ENCODE results near the gene SH2D6. TPM values are rescaled to one million over a fixed set of nuclear protein-coding genes. Genes with fewer than 3 reads are reported as not detected.
"Not testable (repeated sequence)": the region's sequence is repeated elsewhere in the genome, so short reads cannot be mapped to it uniquely, and the experiment has no call there.

The SH2D6 gene
- total RNA-seq, 1 donor from 2014 or later, result 0.13 TPM

- no peak for DNase-seq (ENCODE audit: low read depth, low spot score)
These were observed 19.9 kb upstream of the SH2D6 start for GRCh38 chr2:85398426-85399182.

DNA sequence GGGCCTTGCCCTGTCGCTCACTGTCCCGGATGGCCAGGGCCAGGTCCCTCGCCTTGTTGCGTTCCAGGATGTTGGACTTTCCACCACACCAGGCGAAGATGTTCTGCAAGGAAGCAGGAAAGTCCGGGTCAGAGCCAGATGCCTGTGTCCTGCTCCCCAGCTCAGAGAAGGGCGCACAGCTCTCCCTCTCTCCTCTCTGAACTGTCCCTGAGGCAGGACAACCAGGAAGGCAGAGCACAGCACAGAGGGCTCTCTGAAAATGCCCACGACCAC, 19.4 kb upstream of the SH2D6 start:
- DNase-seq (ENCODE audit: low read depth, low spot score), result no peak

GRCh38 chr2:85400023-85400422, 18.5 kb upstream of the SH2D6 start:
- DNase-seq (ENCODE audit: low read depth, low spot score), result no peak

DNA sequence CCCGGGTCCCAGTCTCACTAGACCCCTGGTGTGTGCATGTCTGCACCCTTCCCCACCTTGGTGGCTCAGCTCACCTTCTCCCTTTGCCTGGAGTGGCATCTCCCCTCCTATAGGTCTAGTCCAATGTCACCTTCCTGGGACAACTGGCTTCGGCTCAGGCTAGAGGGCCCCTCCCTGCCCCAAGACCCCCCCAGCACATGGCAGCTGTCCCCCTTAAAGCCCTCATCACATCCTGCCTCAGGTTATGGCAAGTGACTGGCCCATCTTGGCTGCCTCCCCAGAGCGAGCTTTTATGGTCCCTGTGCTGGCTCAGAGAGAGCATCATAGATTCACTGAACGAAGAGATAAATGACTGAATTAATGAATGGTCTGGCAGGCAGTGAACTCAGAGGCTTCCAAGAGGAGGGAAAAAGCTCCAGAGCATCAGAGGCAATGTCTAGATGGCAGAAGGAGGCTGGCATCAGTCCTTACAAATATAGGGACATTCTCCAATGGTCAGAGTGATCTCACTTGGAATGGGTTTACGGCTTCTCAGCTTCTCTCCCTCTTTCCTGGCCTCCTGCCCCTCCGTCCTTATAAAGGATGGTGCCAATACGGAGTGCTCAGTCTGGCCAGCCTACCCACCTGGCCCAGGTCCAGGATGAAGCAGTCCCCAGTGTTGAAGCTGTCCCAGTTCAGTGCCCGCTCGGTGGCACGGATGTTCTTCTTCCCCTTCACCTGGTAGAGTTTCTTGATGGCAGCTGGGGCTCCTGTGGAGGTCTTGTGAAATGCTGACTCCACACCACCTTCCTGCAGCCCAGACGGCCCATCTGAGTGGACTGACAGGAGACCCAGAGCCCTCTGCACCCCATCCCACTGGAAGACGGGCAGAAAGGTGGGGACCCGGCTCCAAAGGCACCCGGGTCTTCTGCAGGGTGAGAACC, 17.7 kb upstream of the SH2D6 start:
- DNase-seq (ENCODE audit: low read depth, low spot score), result no peak

DNA sequence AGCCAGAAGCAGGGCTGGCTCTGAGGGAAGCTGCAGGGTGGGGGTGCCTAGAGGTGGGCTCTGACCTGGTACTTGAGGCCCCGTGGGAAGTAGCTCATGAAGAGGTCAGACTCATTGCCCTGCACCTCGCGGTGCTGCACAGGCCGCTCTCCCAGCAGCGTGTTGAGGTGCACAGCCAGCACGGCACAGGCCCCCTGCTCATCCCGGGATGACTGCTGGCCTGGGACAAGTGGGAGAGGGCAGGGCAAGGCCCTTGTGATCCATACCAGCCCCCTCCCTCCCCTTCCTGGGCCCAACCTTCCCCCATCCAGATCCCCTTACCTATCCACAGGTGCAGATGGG, 17.1 kb upstream of the SH2D6 start:
- DNase-seq (ENCODE audit: low read depth, low spot score), result no peak

GRCh38 chr2:85401844-85402243, 16.7 kb upstream of the SH2D6 start:
- DNase-seq (ENCODE audit: low read depth, low spot score), result no peak

DNA sequence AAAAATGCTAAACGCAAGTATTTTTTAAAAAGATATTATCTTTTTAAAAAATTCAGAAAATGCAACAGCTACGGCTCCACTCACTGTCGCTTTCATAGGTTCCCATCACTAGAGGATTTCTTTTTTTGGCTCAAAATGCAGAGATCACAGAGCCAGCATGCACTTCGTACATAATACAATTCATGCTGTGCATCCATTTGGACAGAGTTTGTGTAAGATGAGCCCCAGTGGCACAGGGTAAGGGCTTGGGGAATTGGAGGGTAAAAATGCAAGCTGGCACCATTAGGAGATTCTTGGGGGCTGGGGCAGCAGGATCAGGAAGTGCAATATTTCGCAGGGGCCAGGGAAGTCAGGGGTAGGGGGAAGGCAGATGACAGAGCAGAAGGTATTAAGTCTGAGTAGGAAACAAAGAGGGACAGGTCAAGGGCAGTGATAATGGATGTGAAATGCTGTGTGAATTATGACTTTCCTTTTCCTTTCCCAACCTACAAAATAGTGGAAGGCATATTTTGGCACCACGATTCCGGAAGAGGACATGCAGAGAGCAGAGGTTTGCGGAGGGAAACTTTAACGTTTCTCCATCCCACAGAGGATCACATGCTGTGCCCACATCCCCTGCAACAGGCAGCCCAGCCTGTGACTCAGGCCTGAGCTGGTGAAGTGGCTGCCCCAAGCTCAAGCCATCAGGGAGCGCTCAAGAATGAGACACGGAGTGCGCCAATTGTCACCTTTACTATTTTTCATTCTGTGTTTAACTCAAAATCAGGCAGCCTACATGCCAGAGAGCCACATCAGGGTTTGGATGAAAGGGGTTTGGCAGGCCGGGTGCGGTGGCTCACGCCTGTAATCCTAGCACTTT, 13.1 kb upstream of the SH2D6 start:
- DNase-seq (ENCODE audit: low read depth, low spot score), result no peak

GRCh38 chr2:85409845-85410583, 8.5 kb upstream of the SH2D6 start, which contains the start of gene CAPG:
Gene CAPG (minus strand): TSS chr2:85410366. CDS start chr2:85402145, 8,221 bp downstream.
- DNase-seq (ENCODE audit: low read depth, low spot score), result no peak

DNA sequence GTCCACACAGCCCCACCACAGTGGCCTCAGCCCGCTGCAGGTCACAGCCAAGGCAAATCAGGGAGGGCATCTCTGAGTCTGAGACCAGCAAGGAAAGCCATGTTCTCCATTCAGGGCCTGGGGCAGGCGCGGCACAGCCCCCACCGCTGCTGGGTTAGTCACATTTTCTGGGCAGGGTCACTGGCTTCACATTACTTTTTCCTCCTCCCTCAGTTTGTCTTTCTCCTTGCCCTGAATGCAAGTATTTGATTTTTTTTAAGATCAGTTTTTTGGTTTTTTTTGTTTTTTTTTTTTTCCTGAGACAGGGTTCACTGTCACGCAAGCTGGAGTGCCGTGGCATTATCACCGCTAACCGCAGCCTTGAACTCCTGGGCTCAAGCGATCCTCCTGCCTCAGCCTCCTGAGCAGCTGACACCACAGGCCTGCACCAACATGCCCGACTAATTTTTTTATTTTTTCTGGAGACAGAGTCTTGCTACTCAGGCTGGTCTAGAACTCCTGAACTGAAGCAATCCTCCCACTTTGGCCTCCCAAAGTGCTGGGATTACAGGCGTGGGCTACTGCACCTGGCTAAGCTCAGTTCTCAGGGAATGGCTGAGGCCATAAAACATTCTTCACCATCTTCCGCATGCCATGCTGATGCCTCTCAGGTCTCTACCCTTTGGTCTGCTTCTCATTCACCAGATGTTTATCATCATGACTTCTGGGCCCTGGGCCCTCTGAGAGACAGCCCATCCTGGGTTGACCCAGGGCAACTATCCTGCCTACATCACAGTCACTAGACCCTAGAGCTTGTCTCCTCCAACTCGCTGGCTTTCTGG, 7.7 kb upstream of the SH2D6 start:
- DNase-seq (ENCODE audit: low read depth, low spot score), result no peak

- DNase-seq (ENCODE audit: low read depth, low spot score), result no peak
These were observed 7.1 kb upstream of the SH2D6 start for GRCh38 chr2:85411405-85411748.

DNA sequence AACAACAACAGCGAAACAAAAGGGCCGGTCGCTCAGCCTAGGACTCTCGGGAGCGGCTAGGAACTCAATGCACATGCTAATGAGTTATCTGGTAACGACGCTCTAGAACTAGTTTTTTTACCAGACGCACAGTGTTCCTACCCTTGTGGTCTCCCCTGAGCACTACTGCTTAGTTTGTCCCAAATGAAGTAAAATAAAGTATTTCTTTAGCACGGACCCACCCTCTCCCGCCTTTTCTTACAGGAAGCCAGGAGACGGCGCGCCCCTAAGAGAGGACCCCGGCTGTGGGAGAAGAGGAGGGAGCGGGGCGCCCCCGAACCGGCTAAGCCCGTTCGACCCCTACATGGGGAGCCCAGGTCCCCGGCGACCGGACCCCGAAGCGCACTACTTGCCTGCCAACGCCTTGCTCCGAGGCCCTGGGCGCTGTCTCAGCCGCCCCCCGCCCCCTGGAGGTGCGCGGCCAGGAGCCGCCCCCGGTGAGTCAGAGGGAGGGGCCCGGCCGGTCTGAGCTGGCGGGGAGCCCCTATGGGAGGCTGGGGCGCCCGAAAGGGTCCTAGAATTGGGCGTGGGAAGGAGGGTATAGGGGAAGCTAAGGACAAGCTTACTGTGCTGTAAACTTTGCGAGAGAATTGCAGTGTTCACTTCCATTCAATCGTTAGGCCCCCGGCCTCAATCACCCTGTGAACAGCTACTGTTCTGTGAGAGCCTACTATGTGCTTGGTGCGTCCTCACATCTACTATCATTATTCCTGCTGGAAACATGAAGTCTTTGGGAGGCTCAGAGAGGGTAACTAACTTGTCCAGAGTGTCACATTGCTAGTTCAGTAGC, 4.7 kb upstream of the SH2D6 start:
- no peak for DNase-seq (ENCODE audit: low read depth, low spot score)

DNA sequence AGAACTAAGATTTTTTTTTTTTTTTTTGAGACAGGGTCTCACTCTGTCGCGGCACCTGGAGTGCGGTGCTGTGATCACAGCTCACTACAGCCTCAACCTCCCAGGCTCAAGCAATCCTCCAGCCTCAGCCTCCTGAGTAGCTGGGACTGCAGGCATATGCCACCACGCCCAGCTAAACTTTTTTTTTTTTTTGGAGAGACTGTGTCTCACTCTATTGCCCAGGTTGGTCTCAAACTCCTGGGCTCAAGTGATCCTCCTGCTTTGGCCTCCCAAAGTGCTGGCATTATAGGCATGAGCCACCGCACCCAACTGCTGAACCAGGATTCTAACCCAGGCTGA, 4.1 kb upstream of the SH2D6 start:
- DNase-seq (ENCODE audit: low read depth, low spot score), result not testable (repeated sequence)

- DNase-seq (ENCODE audit: low read depth, low spot score), result no peak
These were observed 3.6 kb upstream of the SH2D6 start for GRCh38 chr2:85414761-85415553.

- no peak for DNase-seq (ENCODE audit: low read depth, low spot score)
These were observed 2.4 kb upstream of the SH2D6 start for GRCh38 chr2:85415980-85416650.

DNA sequence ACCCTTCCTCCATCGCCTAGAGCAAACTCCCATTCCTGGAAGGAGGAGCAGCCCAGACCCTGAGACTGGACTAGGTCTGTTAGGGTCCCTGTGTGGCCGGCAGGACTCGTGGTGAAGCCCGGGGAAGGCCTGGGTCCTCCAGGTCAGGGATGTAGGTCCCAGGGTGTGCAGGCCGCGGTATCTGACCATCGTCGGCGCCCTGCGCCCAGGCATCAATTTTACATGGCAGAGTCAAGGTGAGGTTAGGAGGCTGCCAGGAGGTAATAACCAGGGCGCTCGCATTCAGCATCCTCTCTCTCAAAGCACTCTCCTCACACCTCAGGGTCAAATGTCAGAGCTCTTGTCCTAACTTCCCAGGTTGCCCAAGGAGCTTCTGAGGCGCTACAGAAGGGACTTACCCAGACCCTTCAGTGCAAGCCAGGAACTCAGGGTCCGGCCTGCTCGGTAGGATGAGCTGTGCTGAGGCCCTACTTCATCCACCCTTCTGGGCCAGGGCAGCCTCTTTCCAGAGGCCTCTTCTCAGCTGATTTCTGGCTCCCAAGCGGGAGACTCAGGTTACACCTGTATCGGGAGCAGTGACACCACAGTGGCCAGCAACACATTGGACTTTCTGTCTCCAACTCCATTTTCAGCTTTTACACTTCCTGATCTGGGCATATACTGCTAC, 628 bp downstream of the SH2D6 start:
- no peak for DNase-seq (ENCODE audit: low read depth, low spot score)

GRCh38 chr2:85420536-85421259, 2.2 kb downstream of the SH2D6 start:
- no peak for DNase-seq (ENCODE audit: low read depth, low spot score)

Data from pulmonary artery endothelial cell (primary cell).